WTC11 (cell line): ENCODE measurements around the gene LGALS1. TPM values are rescaled to one million over a fixed set of nuclear protein-coding genes. Genes with fewer than 3 reads are reported as not detected.
A peak's percentile ranks its signal among the peaks of the same experiment; 100 is the strongest.
"Not testable (repeated sequence)": the region's sequence is repeated elsewhere in the genome, so short reads cannot be mapped to it uniquely, and the experiment has no call there.

Source experiments
- ATAC-seq: fragments of 200-7000 bp; cut with Tn5 transposase; 2 replicates; pipeline ENCODE4 v1.10.0; 2021; ENCODE audit warnings: mild to moderate bottlenecking, moderate library complexity
- CTCF ChIA-PET: fragments of 300-600 bp; sonication (Branson Sonifier 250); formaldehyde crosslinking; loops from one replicate; lab custom pipeline; 2021; ENCODE audit warnings: antibody characterized with exemption; lab: Charles Lee
- POLR2A ChIA-PET: fragments of 350-600 bp; sonication (Branson Sonifier 250); formaldehyde crosslinking; loops from one replicate; lab custom pipeline; 2021; ENCODE audit warnings: antibody characterized with exemption; lab: Charles Lee
- DNase-seq: peaks from one replicate; pipeline ENCODE4 v3.0.0; 2021; ENCODE audit warnings: low spot score
- H3K27ac Mint-ChIP-seq: 2 replicates; pipeline ENCODE4 v1.8.0; 2021; ENCODE audit warnings: mixed read lengths
- H3K27me3 Mint-ChIP-seq: 2 replicates; pipeline ENCODE4 v1.8.0; 2021; ENCODE audit warnings: low read depth, mild to moderate bottlenecking, moderate library complexity, mixed read lengths
- H3K36me3 Mint-ChIP-seq: 2 replicates; pipeline ENCODE4 v1.8.0; 2021; ENCODE audit warnings: mixed read lengths
- H3K4me1 Mint-ChIP-seq: 2 replicates; pipeline ENCODE4 v1.8.0; 2022; ENCODE audit warnings: mixed read lengths
- H3K4me3 Mint-ChIP-seq: 2 replicates; pipeline ENCODE4 v1.8.0; 2021; ENCODE audit warnings: mild to moderate bottlenecking, moderate library complexity, mixed read lengths
- H3K9me3 Mint-ChIP-seq: 2 replicates; pipeline ENCODE4 v1.8.0; 2021; ENCODE audit warnings: mixed read lengths
- AFF4 ChIP-seq: sonication (generic); formaldehyde crosslinking; IDR thresholded peaks from 2 replicates; pipeline ENCODE4 v1.8.1; 2023; ENCODE audit warnings: mild to moderate bottlenecking, missing genetic modification reagents, borderline replicate concordance
- CBFB ChIP-seq: sonication (generic); formaldehyde crosslinking; IDR thresholded peaks from 2 replicates; pipeline ENCODE4 v1.8.1; 2022; ENCODE audit warnings: mild to moderate bottlenecking, low read depth, missing genetic modification reagents
- FOXJ3 ChIP-seq: sonication (generic); formaldehyde crosslinking; IDR thresholded peaks from 2 replicates; pipeline ENCODE4 v1.9.0; 2021; ENCODE audit warnings: missing genetic modification reagents, mild to moderate bottlenecking, borderline replicate concordance
- GTF2I ChIP-seq: fragments of 250-450 bp; sonication (Bioruptor Pico); conservative IDR thresholded peaks from 2 replicates; pipeline ENCODE4 v1.4.0; 2021; ENCODE audit warnings: mild to moderate bottlenecking
- NFE2L1 ChIP-seq: sonication (generic); formaldehyde crosslinking; IDR thresholded peaks from 2 replicates; pipeline ENCODE4 v1.8.1; 2023; ENCODE audit warnings: missing genetic modification reagents
- NFYB ChIP-seq: sonication (generic); formaldehyde crosslinking; conservative IDR thresholded peaks from 2 replicates; pipeline ENCODE4 v1.8.0; 2022; ENCODE audit warnings: low read depth, missing genetic modification reagents
- NR1H2 ChIP-seq: sonication (generic); formaldehyde crosslinking; IDR thresholded peaks from 2 replicates; pipeline ENCODE4 v1.9.0; 2021; ENCODE audit warnings: mild to moderate bottlenecking, moderate library complexity, missing genetic modification reagents
- NR2C2 ChIP-seq: sonication (generic); formaldehyde crosslinking; IDR thresholded peaks from 2 replicates; pipeline ENCODE4 v1.8.0; 2022; ENCODE audit warnings: mild to moderate bottlenecking, missing genetic modification reagents
- OVOL2 ChIP-seq: fragments of 250-450 bp; sonication (Bioruptor Pico); IDR thresholded peaks from 2 replicates; pipeline ENCODE4 v1.9.0; 2021; ENCODE audit warnings: mild to moderate bottlenecking, borderline replicate concordance
- TP53 ChIP-seq: sonication (generic); formaldehyde crosslinking; IDR thresholded peaks from 2 replicates; pipeline ENCODE4 v1.8.1; 2023; ENCODE audit warnings: mild to moderate bottlenecking, missing genetic modification reagents
- USF2 ChIP-seq: sonication (generic); formaldehyde crosslinking; IDR thresholded peaks from 2 replicates; pipeline ENCODE4 v1.8.1; 2023; ENCODE audit warnings: mild to moderate bottlenecking, missing genetic modification reagents, moderate library complexity
- ZNF219 ChIP-seq: sonication (generic); formaldehyde crosslinking; IDR thresholded peaks from 2 replicates; pipeline ENCODE4 v1.8.0; 2023; ENCODE audit warnings: missing genetic modification reagents, mild to moderate bottlenecking, borderline replicate concordance
- ZNF232 ChIP-seq: sonication (generic); formaldehyde crosslinking; IDR thresholded peaks from 2 replicates; pipeline ENCODE4 v1.8.0; 2022; ENCODE audit warnings: mild to moderate bottlenecking, missing genetic modification reagents
- ZNF423 ChIP-seq: fragments of 250-450 bp; sonication (Bioruptor Pico); IDR thresholded peaks from 2 replicates; pipeline ENCODE4 v2.1.2; 2022; ENCODE audit warnings: mild to moderate bottlenecking, moderate library complexity
- ZNF532 ChIP-seq: fragments of 250-450 bp; sonication (Bioruptor Pico); IDR thresholded peaks from 2 replicates; pipeline ENCODE4 v1.9.0; 2021; ENCODE audit warnings: mild to moderate bottlenecking, borderline replicate concordance
- ZSCAN18 ChIP-seq: fragments of 250-450 bp; sonication (Bioruptor Pico); IDR thresholded peaks from 2 replicates; pipeline ENCODE4 v2.1.2; 2022; ENCODE audit warnings: mild to moderate bottlenecking, moderate library complexity
- total RNA-seq: library from RNA; stranded (reverse); gene quantifications from 3 replicates; pipeline ENCODE4 v1.2.3, GENCODE V29; 2021

Gene LGALS1
- total RNA-seq, 1 experiment from 2014 or later: 17.3 TPM

DNA sequence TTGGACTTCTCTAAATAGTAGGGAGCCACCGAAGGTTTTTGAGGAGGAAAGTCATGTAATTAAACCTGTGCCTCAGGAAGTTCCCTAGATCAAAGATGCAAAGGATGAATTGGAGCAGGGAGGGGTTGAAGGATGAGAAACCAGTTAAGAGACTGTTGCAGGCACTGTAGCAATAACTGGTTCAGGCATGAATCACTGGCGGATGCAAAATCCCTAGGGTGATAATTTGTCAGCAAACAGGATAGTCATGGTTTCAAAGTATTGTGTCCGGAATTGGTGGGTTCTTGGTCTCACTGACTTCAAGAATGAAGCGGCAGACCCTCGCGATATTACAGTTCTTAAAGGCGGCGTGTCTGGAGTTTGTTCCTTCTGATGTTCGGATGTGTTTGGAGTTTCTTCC, 41.3 kb downstream of the LGALS1 start (continued):
- TF ChIP-seq NFE2L1 (CRISPR knock-in tag): no peak
- TF ChIP-seq ZSCAN18: no peak
- TF ChIP-seq AFF4 (CRISPR knock-in tag): no peak
- no peak for TF ChIP-seq CBFB (CRISPR knock-in tag)
- no peak for TF ChIP-seq NR2C2 (CRISPR knock-in tag)
- no peak for TF ChIP-seq ZNF423 (CRISPR knock-in tag)
- no peak for TF ChIP-seq ZNF232
- no peak for TF ChIP-seq GTF2I (CRISPR knock-in tag)
- TF ChIP-seq, all 79 proteins: peak for 0

DNA sequence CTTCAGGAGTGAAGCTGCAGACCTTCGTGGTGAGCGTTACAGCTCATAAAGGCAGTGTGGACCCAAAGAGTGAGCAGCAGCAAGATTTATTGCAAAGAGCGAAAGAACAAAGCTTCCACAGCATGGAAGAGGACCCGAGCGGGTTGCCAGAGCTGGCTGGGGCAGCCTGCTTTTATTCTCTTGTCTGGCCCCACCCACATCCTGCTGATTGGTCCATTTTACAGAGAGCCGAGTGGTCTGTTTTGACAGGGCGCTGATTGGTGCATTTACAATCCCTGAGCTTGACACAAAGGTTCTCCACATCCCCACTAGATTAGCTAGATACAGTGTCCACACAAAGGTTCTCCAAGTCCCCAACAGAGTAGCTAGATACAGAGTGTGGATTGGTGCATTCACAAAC, 41.8 kb downstream of the LGALS1 start:
- H3K4me3 Mint-ChIP-seq, H3K4me1 Mint-ChIP-seq, H3K9me3 Mint-ChIP-seq, POLR2A ChIA-PET, DNase-seq, ATAC-seq, H3K27me3 Mint-ChIP-seq: not testable (repeated sequence)
- peak; percentile 65 for TF ChIP-seq NFYB
- peak overlapping the region; percentile 73; the same call in 1 of the 2 replicates for H3K27ac Mint-ChIP-seq
- CTCF ChIA-PET: interaction anchor here (1.0 kb wide), 1 partner anchor 74 kb away, joined by 4 read pairs; no protein-coding TSS in a partner anchor
- H3K36me3 Mint-ChIP-seq: peaks cover 42% of the 10 kb centered on the region

DNA sequence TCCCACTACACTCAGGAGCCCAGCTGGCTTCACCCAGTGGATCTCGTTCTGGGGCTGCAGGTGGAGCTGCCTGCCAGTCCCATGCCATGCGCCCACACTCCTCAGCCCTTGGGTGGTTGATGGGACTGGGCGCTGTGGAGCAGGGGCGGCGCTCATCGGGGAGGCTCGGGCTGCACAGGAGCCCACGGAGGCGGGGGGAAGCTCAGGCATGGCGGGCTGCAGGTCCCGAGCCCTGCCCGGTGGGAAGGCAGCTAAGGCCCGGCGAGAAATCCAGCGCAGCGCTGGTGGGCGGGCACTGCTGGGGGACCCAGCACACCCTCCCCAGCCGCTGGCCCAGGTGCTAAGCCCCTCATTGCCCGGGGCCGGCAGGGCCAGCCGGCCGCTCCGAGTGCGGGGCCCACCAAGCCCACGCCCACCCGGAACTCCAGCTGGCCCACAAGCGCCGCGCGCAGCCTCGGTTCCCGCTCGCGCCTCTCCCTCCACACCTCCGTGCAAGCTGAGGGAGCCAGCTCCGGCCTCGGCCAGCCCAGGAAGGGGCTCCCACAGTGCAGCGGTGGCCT, 42.4 kb downstream of the LGALS1 start:
- H3K27ac Mint-ChIP-seq, DNase-seq, POLR2A ChIA-PET, H3K4me1 Mint-ChIP-seq, ATAC-seq, H3K4me3 Mint-ChIP-seq, H3K9me3 Mint-ChIP-seq, H3K27me3 Mint-ChIP-seq: not testable (repeated sequence)
- CTCF ChIA-PET: interaction anchor here (1.0 kb wide), 1 partner anchor 74 kb away, joined by 4 read pairs; no protein-coding TSS in a partner anchor
- peaks cover 44% of the 10 kb centered on the region for H3K36me3 Mint-ChIP-seq

DNA sequence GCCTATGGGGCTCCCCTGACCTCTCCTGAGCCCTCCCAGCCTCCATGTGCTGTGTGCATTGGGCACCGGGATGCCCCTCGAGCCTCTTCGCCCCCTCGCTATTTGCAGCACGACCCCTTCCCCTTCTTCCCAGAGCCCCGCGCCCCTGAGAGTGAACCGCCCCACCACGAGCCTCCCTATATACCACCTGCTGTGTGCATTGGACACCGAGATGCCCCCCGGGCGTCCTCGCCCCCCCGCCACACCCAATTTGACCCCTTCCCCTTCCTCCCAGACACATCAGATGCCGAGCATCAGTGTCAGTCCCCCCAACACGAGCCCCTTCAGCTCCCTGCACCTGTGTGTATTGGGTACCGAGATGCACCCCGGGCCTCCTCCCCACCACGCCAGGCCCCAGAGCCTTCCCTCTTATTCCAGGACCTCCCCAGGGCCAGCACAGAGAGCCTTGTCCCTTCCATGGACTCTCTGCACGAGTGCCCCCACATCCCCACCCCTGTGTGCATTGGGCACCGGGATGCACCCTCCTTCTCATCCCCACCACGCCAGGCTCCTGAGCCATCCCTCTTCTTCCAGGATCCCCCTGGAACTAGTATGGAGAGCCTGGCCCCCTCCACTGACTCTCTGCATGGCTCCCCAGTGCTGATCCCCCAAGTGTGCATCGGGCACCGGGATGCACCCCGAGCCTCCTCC, 50.3 kb downstream of the LGALS1 start:
- H3K4me3 Mint-ChIP-seq: no peak overlapping the region
- peaks cover 10% of the 10 kb centered on the region; the same call in 1 of the 2 replicates for H3K9me3 Mint-ChIP-seq
- ATAC-seq (no peak), DNase-seq (no peak)
- ChIA-PET CTCF (interaction anchor here (0.7 kb wide), 1 partner anchor 140 kb away, joined by 6 read pairs; no protein-coding TSS in a partner anchor), POLR2A (no interaction called here)
- H3K27me3 Mint-ChIP-seq: peaks cover 31% of the 10 kb centered on the region
- peaks cover 42% of the 10 kb centered on the region for H3K36me3 Mint-ChIP-seq
- H3K27ac Mint-ChIP-seq: no peak overlapping the region
- no peaks in the 10 kb centered on the region; the same call in 1 of the 2 replicates for H3K4me1 Mint-ChIP-seq
- no peak for TF ChIP-seq OVOL2 (CRISPR knock-in tag)
- TF ChIP-seq NR1H2 (CRISPR knock-in tag): no peak
- TF ChIP-seq FOXJ3: no peak
- no peak for TF ChIP-seq ZNF219 (CRISPR knock-in tag)
- no peak for TF ChIP-seq NFYB
- TF ChIP-seq ZNF532 (CRISPR knock-in tag): no peak
- TF ChIP-seq NFE2L1 (CRISPR knock-in tag): no peak
- TF ChIP-seq USF2 (CRISPR knock-in tag): no peak
- no peak for TF ChIP-seq TP53 (CRISPR knock-in tag)
